GM19240 (cell line): Measurements from ENCODE around the gene TRIM27.
"Not testable (repeated sequence)": the region's sequence is repeated elsewhere in the genome, so short reads cannot be mapped to it uniquely, and the experiment has no call there.

Experiments
- DNase-seq: peaks from one replicate; pipeline ENCODE4 v3.0.0; 2011; ENCODE audit warnings: low spot score; ENCODE audit not compliant: insufficient read length

TRIM27 gene

DNA sequence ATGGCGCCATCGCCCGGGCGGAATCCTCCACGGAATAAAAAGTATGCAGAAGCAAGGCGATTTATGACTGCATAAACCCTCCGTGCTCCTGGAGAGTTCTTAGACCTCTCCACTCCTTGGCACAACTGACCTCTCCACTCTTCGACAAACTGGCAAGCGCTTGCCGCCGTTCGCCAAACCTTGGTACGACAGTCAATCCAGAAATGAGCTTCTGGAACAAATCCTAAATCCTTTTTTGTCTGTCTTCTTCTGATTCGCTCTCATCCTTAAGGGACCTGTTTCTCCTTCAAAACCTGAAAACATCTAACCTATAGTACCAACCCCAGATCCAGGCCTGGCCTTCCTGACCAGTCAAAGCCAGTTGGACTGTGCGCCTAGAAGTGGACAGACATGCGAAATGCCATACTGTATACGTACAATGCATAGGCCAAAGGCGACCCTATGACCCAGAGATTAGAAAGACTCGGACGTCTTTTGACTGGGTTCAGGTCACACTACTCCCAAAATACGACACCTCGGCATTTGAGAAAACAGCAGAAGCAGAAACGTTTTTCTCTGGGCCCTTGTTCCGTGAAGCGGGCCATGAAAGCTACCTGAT lies 59.4 kb downstream of the TRIM27 start:
- DNase-seq = no peak

DNA sequence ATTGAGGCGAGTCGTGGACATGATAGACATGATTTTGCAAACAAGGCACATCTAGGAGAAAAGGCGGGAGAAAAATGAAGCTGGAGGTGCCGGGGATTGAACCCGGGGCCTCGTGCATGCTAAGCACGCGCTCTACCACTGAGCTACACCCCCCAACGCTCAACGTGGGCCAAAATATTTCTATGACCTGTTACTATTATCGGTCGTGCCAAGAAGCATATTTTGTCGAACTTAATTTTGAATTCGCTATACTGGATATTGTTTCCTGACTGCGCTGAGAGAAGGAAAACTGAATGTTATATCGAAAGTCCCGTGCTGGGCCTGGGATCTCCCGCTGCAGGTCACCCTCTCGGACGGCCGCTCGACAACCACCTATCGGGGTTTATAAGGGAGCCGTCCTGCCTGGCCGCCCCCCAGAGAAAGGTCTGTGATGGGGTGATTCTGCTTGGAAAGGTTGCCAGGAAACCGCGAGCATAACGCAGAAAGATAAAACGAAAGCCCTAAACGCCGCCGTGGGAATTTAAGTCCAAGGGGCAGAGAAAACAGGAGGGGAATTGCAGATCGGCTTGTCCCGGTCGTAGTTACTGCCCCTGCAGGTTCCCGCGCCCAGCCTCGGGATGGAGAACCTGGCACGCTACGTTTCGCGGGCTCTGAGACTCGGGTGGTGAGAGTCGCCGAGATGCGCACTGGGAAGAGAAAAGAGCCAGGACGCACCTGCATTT lies 60.0 kb downstream of the TRIM27 start:
- DNase-seq = no peak

DNA sequence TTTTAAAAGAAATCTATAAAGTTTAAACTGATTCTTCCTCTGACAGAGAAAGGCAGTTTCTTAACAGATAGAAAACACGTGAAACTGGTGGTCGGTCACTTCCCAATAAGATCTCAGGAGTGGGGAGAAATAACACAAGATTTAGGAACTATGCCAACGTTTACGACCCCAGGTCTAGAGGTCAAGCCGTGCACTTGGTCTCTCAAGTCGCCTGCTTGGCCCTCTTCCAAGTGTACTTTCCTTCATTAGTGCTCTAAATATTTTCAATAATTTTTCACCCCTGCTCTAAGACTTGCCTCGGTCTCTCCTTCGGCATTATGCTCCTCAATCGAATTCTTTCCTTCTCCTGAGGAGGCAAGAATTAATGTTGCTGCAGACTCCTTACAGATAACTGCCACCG lies 61.7 kb downstream of the TRIM27 start:
- DNase-seq = no peak

DNA sequence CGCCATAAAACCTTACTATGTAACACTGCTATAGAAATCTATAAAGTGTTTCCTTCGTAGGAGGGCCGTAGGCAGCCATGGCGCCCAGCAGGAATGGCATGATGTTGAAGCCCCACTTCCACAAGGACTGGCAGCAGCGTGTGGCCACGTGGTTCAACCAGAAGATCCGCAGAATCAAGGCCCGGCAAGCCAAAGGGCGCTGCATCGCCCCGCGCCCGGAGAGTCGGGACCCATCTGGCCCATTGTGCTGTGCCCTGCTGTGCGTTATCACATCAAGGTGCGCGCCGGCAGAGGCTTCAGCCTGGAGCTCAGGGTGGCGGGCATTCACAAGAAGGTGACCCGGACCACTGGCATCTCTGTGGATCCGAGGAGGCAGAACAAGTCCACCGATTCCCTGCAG lies 62.4 kb downstream of the TRIM27 start:
- no peak for DNase-seq

DNA sequence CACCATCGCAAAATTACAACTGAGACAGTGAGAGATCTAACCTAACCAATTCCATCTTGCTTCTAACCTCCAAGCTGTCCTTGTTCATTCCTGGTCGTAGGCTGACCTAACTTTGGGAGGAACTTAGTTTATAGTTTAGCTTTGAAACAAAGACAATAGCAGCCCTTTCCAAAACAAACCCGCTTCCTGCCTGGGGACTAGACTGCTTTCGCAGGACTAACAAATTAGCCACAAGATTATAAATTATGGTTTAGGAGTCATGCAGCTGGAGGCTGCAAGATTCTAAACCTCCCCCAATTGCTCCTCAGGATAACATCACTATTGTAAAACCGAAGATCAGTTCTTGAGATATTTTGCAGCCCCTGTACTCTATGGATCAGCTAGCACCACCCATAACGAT lies 63.2 kb downstream of the TRIM27 start:
- no peak for DNase-seq

DNA sequence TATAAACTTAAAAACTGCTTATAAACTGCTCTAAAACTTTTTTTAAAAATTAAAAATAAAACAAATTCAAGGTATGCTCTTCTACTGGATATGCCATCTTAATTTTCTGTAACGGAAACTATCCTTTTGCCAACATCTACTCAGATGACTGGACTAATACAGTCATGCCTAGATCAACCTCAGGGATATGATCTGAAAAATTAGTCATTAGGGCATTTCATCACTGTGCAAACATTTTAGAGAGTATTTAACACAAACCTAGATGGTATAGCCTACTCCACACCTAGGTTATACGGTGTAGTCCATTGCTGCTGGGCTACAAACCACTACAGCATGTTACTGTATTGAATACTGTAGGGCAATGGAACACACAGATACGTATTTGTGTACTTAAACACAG lies 64.8 kb downstream of the TRIM27 start:
- no peak for DNase-seq

DNA sequence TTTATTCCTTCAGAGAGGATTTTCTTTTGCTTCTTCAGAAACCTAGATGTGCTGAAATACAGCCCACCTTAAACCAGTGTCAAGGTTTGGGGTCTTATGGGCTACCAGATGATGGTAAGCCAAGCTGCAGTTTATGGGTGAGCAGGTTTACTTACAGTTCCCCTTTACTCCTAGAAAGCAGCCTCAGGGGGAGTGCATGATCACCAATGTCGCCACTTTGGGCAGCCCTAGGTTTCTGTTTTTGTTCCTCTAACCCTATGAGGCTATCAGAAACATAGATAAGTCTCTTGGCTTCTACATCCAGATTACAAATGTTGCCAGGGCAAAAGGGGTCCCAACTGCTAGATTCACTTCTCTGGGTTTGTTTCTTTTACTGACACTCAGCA lies 67.2 kb downstream of the TRIM27 start:
- DNase-seq = no peak

DNA sequence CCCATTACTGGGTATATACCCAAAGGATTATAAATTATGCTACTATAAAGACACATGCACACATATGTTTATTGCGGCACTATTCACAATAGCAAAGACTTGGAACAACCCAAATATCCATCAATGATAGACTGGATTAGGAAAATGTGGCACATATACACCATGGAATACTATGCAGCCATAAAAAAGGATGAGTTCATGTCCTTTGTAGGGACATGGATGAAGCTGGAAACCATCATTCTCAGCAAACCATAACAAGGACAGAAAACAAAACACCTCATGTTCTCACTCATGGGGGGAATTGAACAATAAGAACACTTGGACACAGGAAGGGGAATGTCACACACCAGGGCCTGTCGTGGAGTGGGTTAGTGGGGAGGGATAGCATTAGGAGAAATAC lies 69.4 kb downstream of the TRIM27 start:
- not testable (repeated sequence) for DNase-seq
